Astrocyte of the cerebellum (primary cell): ENCODE measurements around the gene SIDT1.
A peak's percentile ranks its signal among the peaks of the same experiment; 100 is the strongest.

Experiments used
- DNase-seq: peaks from one replicate; pipeline ENCODE4 v3.0.0-alpha.2; 2011; ENCODE audit warnings: low read depth
- H3K4me3 ChIP-seq: 2 replicates; pipeline ENCODE4 v1.5.1; 2011; ENCODE audit warnings: mild to moderate bottlenecking, low read depth, low read length, moderate library complexity
- in situ Hi-C: cut with HindIII; loops from 2 replicates; pipeline ENCODE4 v1.10.0; 2017; ENCODE audit warnings: low sequenced_read_pairs
- TF ChIP-seq, protein P1 (sequence below): IDR thresholded peaks from 2 replicates; pipeline ENCODE4 v1.5.1; 2012; ENCODE audit warnings: low read length, low read depth, moderate library complexity, mild to moderate bottlenecking; ENCODE audit errors: missing control alignments

The SIDT1 gene

DNA sequence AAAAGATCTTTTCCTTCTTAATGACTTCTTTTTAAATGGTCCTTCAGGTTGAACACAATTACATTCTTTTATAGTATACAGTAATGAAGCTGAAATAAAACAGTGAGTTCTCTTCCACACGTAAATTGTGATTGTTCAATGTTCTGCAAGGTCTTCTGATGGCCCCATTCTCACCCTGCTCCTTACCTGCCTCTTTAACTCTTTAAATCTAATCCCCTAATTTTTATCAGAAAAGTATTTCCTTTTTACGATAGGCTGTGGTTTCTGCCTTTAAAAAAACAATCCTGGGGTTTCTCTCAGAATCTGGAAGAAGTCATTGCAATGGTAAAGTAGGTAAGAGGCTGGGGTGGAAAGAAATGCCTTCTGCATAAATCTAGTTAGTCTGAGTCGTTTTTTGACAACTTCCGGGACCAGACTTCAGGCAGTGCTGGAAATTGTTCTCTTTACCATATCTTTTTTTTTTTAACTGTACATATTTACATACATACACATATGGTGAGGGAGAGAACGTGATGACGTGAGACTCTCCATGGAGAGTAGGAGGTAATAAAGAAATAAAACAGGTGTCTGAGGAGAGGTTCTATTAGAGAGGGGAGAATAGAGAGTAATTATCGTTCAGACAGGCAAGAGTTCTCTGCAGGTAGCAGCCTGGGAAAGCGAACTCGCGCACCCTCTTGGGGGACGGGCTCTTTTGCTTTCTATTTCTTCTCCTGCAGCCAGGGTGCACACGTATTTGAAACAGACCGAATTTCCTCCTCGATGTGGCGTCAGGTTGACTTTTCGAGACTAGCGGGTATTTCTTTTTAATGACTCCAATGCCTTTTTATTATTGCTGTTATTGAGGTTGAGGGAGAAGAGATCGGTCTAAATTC is at the start of gene SIDT1:
Gene SIDT1, plus strand, starts transcription at position 730 of the 872 bp plus-strand sequence. CDS start 467 bp downstream, outside the sequence.
- DNase-seq = no peak
- H3K4me3 ChIP-seq = peak within 1 kb of the TSS; percentile 50
- TF ChIP-seq, protein P1, sequence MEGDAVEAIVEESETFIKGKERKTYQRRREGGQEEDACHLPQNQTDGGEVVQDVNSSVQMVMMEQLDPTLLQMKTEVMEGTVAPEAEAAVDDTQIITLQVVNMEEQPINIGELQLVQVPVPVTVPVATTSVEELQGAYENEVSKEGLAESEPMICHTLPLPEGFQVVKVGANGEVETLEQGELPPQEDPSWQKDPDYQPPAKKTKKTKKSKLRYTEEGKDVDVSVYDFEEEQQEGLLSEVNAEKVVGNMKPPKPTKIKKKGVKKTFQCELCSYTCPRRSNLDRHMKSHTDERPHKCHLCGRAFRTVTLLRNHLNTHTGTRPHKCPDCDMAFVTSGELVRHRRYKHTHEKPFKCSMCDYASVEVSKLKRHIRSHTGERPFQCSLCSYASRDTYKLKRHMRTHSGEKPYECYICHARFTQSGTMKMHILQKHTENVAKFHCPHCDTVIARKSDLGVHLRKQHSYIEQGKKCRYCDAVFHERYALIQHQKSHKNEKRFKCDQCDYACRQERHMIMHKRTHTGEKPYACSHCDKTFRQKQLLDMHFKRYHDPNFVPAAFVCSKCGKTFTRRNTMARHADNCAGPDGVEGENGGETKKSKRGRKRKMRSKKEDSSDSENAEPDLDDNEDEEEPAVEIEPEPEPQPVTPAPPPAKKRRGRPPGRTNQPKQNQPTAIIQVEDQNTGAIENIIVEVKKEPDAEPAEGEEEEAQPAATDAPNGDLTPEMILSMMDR = peak; percentile 22
- in situ Hi-C loops = no loop called here

DNA sequence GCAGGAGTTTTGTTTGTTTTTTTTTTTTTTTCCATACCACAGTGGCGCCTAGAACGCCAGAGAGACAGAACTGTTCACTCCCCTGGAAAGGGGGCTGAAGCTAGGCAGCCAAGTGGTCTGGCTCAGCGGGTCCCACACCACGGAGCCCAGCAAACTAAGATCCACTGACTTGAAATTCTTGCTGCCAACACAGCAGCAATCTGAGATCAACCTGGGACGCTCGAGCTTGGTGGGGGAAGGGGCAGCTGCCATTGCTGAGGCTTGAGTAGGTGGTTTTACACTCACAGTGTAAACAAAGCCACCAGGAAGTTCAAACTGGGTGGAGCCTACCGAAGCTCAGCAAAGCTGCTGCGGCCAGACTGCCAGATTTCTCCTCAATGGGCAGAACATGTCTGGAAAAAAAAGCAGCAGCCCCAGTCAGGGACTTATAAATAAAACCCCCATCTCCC is 47.2 kb upstream of the SIDT1 start:
- DNase-seq = no peak
- TF ChIP-seq, protein P1 = no peak

DNA sequence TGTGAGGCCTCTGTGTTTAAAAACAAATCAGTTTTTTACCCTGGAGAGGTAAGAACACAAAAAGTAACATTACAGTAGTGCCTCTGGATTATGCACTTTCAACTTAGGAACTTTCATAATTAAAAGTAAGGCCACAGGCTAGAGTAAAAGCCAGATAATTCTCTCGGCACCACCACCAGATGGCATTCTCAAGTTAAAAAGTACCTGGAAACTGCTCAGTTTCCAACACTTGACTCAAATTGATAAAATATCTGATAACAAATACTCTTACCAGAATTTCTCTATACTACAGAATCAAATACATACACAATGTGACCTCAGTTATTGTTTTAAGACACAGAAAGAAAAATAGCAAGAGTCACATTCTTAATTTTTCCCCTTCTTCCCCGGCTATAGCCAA is 37.3 kb upstream of the SIDT1 start:
- in situ Hi-C loops = no loop called here
- TF ChIP-seq, protein P1 = peak; percentile 57
- H3K4me3 ChIP-seq = no peak overlapping the region
- DNase-seq = peak; percentile 27

More for the DNA sequence above, 47.2 kb upstream of the SIDT1 start:
- H3K4me3 ChIP-seq = no peak overlapping the region
- in situ Hi-C loops = no loop called here

DNA sequence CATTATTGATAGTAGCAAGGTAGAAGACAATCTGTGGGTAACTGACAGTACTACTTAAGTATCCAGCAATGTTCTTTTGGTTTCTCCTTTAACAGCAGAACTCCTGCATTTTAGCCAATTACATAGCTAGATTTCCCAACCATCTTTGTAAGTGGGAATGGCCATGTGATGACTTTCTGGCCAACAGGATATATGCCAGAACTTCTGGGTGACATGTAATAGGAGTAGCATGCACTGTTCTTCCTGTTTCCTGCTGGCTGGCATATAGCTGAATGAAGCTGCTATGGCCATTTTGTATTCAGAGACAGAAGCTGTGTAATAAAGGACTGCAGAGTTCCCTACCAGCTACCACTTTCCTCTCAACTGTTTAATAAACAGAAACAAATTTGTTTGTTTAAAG is 35.4 kb upstream of the SIDT1 start:
- peak; percentile 27 for DNase-seq
- in situ Hi-C loops = no loop called here
- TF ChIP-seq, protein P1 = no peak

DNA sequence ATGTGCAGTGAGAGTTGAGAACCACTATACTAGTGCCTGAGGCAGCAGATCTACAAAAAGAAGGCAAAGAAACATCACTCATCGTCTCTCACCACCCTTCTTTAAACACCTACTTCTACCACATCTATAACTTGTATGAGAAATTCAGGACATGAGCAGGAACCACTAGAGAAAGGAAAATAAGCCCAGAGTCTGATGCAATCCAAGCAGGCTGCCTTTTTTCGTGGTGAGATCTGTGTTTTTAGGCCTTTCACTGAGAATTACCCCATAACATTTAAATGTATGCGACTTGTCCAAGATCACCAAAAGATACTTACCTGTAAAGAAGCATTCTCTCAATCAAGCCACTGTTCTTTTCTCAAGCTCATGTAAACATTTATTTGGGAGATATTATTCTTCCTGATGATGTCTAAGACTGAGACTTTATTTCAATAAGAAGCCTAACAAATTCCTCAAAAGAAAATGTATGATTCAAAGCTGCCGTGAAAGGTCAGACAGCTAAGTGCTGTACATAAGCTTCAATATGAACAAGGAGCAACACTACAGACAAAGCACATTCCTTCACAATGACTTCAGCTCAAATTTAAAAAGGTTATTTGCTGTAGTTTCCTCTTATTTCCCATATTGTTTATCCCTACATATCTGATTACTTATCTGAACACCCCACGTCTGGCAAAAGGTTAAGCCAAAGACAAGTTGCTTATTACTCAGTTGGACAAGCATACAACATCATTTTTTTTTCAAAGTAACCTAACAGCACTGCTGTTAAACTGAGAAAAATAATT is 33.9 kb upstream of the SIDT1 start:
- DNase-seq = peak; percentile 24

More for the DNA sequence above, 35.4 kb upstream of the SIDT1 start:
- no peak overlapping the region for H3K4me3 ChIP-seq

DNA sequence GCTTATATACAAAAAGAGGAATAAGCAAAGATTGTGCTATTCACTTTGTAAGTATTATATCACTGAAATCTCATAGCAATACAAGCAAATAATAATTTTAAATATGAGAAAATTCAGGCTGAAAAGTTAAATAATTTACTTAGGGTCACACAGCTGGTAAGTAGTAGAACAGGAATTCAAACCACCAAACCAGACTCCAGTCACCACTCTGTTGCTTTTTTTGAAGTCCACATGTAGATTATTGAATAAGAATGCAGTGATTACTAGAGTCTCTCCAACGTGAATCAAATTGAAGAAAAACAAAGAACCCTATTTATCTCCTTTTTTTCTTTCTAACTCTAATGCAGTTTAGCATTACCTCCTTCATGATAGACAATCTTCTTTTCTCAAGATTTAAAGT is 33.3 kb upstream of the SIDT1 start:
- in situ Hi-C loops = no loop called here
- TF ChIP-seq, protein P1 = no peak
- no peak for DNase-seq
- no peak overlapping the region for H3K4me3 ChIP-seq

More for the DNA sequence above, 33.9 kb upstream of the SIDT1 start:
- H3K4me3 ChIP-seq = no peak overlapping the region
- TF ChIP-seq, protein P1 = no peak
- in situ Hi-C loops = no loop called here
